HL-60 (cell line): ENCODE measurements around the gene ASB13.

Experiments used
- GABPA ChIP-seq: IDR thresholded peaks from 2 replicates; pipeline ENCODE4 v1.6.1; 2012; ENCODE audit warnings: low read depth
- POLR2AphosphoS5 ChIP-seq: IDR thresholded peaks from 2 replicates; pipeline ENCODE4 v1.6.1; 2012; ENCODE audit warnings: low read depth
- SPI1 ChIP-seq: IDR thresholded peaks from 2 replicates; pipeline ENCODE4 v1.6.1; 2012; ENCODE audit warnings: low read depth, mild to moderate bottlenecking, borderline replicate concordance
- TF ChIP-seq, protein P1 (sequence below): IDR thresholded peaks from one replicate; pipeline ENCODE4 v1.5.1; 2011; ENCODE audit warnings: low read length, control low read depth, inconsistent platforms; ENCODE audit not compliant: insufficient read depth
- TF ChIP-seq, protein P2 (sequence below): IDR thresholded peaks from 2 replicates; pipeline ENCODE4 v1.6.1; 2012; ENCODE audit warnings: low read depth; ENCODE audit not compliant: insufficient replicate concordance

DNA sequence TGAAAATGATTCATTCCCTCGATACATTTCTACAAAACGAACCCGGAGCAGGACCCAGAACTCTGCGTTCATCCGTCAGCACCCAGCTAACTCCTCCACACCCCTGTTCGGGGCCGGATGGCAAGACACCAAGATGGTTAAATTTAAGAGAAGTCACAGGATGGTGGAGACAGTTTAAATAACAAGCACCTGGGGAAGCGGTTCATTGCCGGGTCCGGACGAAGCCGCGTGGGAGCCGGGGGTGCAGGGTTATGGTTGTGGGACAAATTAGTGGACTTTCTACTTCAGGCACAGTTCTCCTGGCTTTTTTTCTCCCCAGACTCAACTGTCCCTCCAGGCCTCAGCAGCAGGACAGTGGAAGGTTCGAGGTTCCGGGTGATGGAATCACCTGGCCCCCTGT, 45.4 kb downstream of the ASB13 start:
- TF ChIP-seq, protein P1, sequence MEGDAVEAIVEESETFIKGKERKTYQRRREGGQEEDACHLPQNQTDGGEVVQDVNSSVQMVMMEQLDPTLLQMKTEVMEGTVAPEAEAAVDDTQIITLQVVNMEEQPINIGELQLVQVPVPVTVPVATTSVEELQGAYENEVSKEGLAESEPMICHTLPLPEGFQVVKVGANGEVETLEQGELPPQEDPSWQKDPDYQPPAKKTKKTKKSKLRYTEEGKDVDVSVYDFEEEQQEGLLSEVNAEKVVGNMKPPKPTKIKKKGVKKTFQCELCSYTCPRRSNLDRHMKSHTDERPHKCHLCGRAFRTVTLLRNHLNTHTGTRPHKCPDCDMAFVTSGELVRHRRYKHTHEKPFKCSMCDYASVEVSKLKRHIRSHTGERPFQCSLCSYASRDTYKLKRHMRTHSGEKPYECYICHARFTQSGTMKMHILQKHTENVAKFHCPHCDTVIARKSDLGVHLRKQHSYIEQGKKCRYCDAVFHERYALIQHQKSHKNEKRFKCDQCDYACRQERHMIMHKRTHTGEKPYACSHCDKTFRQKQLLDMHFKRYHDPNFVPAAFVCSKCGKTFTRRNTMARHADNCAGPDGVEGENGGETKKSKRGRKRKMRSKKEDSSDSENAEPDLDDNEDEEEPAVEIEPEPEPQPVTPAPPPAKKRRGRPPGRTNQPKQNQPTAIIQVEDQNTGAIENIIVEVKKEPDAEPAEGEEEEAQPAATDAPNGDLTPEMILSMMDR, result no peak
- no peak for TF ChIP-seq SPI1
- TF ChIP-seq, protein P2, sequence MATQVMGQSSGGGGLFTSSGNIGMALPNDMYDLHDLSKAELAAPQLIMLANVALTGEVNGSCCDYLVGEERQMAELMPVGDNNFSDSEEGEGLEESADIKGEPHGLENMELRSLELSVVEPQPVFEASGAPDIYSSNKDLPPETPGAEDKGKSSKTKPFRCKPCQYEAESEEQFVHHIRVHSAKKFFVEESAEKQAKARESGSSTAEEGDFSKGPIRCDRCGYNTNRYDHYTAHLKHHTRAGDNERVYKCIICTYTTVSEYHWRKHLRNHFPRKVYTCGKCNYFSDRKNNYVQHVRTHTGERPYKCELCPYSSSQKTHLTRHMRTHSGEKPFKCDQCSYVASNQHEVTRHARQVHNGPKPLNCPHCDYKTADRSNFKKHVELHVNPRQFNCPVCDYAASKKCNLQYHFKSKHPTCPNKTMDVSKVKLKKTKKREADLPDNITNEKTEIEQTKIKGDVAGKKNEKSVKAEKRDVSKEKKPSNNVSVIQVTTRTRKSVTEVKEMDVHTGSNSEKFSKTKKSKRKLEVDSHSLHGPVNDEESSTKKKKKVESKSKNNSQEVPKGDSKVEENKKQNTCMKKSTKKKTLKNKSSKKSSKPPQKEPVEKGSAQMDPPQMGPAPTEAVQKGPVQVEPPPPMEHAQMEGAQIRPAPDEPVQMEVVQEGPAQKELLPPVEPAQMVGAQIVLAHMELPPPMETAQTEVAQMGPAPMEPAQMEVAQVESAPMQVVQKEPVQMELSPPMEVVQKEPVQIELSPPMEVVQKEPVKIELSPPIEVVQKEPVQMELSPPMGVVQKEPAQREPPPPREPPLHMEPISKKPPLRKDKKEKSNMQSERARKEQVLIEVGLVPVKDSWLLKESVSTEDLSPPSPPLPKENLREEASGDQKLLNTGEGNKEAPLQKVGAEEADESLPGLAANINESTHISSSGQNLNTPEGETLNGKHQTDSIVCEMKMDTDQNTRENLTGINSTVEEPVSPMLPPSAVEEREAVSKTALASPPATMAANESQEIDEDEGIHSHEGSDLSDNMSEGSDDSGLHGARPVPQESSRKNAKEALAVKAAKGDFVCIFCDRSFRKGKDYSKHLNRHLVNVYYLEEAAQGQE, result no peak
- no peak for TF ChIP-seq GABPA
- TF ChIP-seq POLR2AphosphoS5, result no peak
